ENCODE data around the gene RANBP2. TPM values are rescaled to one million over a fixed set of nuclear protein-coding genes. Genes with fewer than 3 reads are reported as not detected.
A peak's percentile ranks its signal among the peaks of the same experiment; 100 is the strongest.
"Not testable (repeated sequence)": the region's sequence is repeated elsewhere in the genome, so short reads cannot be mapped to it uniquely, and the experiment has no call there.

Gene RANBP2
- total and polyA plus RNA-seq, 2 experiments from 2014 or later = 12.9 to 47.8 TPM

DNA sequence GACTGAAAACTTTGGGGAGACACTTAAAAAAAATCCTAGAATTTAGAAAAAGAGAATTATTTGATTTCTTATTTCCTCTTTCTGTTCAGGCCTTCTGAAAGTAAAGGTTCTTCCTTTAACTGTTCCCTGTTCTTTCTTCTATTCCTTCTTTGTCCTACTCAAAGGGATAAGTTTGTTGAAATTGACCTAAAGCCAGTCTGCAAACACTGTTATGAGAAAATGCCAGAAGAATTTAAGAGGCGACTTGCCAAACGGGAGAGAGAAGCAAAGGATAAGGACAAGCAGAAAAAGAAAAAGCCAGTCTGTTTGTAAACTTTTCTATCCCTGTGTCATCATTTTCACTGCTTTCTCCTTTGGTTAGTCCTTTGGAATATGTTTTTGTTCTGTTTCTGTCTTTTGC, 38.5 kb upstream of the RANBP2 start:
- peaks cover 49% of the 10 kb centered on the region; the same call in 1 of the 2 replicates for H3F3A ChIP-seq (ENCODE audit: insufficient read depth)
- H3K9ac ChIP-seq; DNase-seq; H2AFZ ChIP-seq; H3K79me2 ChIP-seq (ENCODE audit: insufficient read depth); H3K4me2 ChIP-seq (ENCODE audit: unreplicated experiment); H3K27me3 ChIP-seq (replicated peaks; ENCODE audit: insufficient read depth); H4K20me1 ChIP-seq (ENCODE audit: insufficient read depth); in situ Hi-C loops (cut with MboI); H3K9me3 ChIP-seq (ENCODE audit: low read depth); H3K4me3 ChIP-seq; H3K9me2 ChIP-seq (ENCODE audit: insufficient read depth); H3K27ac ChIP-seq: not testable (repeated sequence)
- H3K36me3 ChIP-seq (ENCODE audit: low read depth) = peaks cover 40% of the 10 kb centered on the region
- WGBS, 2 experiments (ENCODE audit: low coverage in 1 of 2, low lambda C conversion rate in 2 of 2, missing lambda C conversion rate in 2 of 2) = no CpG with 5 or more reads among the region's 2 CpGs
- H3K4me1 ChIP-seq (ENCODE audit: insufficient read depth) = peaks cover 16% of the 10 kb centered on the region

DNA sequence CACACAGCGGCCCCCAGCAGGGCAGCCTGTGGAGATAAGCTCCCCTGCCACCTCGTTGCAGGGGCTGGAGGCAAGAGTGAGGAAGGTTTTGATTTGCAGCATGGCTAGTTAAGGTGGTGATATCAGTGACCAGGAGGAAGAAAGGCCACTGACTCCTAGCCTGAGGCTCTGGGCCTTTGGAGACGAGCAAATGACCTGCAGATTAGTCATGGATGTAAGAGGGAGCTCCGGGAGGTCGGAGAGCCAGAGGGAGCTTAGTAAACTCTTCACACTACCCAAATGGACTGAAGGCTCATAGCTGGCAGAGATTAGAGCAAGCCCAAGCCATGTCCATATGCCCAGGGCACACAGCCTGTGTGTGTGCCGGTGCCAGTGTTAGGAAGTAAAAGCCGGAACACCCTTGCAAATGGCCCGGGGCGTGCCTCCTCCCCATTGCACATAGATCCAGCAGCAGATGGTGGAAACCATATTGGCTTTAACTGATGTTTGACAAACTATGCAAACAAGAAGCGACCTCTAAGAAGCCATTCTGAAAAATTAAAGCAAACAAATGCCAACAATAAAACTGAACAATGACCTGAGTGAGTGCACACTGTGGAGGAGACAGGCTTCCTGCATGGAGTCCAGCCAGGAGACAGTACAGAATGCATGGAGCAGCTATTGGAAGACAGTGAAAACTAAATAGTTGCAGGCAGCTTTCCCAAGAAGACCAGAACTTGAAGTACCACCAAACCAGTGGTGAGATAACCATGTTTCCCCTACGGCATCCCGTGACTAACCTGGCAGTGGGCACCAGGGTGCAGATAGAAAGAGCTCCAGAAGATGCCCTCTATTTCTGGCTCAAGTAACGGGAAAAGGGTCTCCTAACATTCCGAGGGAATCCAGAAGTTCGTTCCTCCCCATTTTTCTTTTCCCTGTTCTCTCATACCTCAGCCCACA, 30.2 kb upstream of the RANBP2 start:
- not testable (repeated sequence) for H2AFZ ChIP-seq
- 51 to 57% methylated on average over 7 to 8 of the region's 15 CpGs for WGBS, 2 experiments (ENCODE audit: low coverage in 1 of 2, low lambda C conversion rate in 2 of 2, missing lambda C conversion rate in 2 of 2)

DNA sequence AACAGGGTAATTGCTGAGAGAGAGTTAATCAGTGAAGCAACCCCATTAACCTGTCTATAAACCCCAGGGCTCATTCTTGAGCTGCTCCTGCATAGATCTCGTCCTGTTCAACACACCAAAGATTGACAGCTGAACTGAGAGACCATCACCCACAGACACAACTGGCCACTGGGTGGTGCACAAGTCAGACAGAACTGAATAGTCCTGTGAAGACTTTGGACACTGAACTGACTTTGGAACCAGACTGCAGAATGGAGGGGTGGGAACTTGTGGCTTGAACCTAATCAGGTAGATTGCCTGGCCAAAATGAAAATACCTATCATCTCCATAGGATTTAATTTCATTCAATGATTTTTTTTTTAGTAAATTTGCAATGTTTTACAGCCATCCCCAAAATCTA, 29.3 kb upstream of the RANBP2 start:
- H3K4me1 ChIP-seq (ENCODE audit: insufficient read depth); in situ Hi-C loops (cut with MboI); H2AFZ ChIP-seq; H3K27me3 ChIP-seq (replicated peaks; ENCODE audit: insufficient read depth); H3K9ac ChIP-seq; H3K27ac ChIP-seq; H4K20me1 ChIP-seq (ENCODE audit: insufficient read depth); H3K4me2 ChIP-seq (ENCODE audit: unreplicated experiment); H3K9me2 ChIP-seq (ENCODE audit: insufficient read depth); H3K79me2 ChIP-seq (ENCODE audit: insufficient read depth); H3K4me3 ChIP-seq; H3K9me3 ChIP-seq (ENCODE audit: low read depth); DNase-seq: not testable (repeated sequence)
- WGBS, 2 experiments (ENCODE audit: low coverage in 1 of 2, low lambda C conversion rate in 2 of 2, missing lambda C conversion rate in 2 of 2) = no CpG with 5 or more reads among the region's 1 CpG
- H3K36me3 ChIP-seq (ENCODE audit: low read depth) = peaks cover 11% of the 10 kb centered on the region; the same call in 1 of the 2 replicates
- H3F3A ChIP-seq (ENCODE audit: insufficient read depth) = peaks cover 14% of the 10 kb centered on the region; the same call in 1 of the 2 replicates

More for the DNA sequence above, 30.2 kb upstream of the RANBP2 start:
- in situ Hi-C loops (cut with MboI); H3K9me2 ChIP-seq (ENCODE audit: insufficient read depth); H3K4me1 ChIP-seq (ENCODE audit: insufficient read depth); H3K9ac ChIP-seq; H3K27me3 ChIP-seq (replicated peaks; ENCODE audit: insufficient read depth); H4K20me1 ChIP-seq (ENCODE audit: insufficient read depth); H3K9me3 ChIP-seq (ENCODE audit: low read depth); H3K4me2 ChIP-seq (ENCODE audit: unreplicated experiment); H3K27ac ChIP-seq; H3K4me3 ChIP-seq; H3K79me2 ChIP-seq (ENCODE audit: insufficient read depth): not testable (repeated sequence)
- Histone ChIP-seq H3K36me3 (ENCODE audit: low read depth) (peaks cover 20% of the 10 kb centered on the region), H3F3A (ENCODE audit: insufficient read depth) (peaks cover 23% of the 10 kb centered on the region; the same call in 1 of the 2 replicates)
- DNase-seq = peak; percentile 53

DNA sequence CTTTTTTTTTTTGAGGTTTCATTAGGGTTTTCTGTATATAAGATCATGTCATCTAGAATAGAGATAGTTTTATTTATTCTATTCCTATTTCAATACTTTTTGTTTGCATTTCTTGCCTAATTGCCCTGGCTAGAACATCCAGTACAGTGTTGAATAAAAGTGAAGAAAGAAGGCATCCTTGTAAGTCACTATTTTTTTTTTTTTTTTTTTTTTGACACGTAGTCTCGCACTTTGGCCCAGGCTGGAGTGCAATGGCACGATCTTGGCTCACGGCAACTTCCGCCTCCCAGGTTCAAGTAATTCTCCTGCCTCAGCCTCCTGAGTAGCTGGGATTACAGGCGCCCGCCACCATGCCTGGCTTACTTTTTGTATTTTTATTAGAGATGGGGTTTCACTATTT, 27.8 kb upstream of the RANBP2 start:
- 98 to 99% methylated on average over 7 of the region's 7 CpGs for WGBS, 2 experiments (ENCODE audit: low coverage in 1 of 2, low lambda C conversion rate in 2 of 2, missing lambda C conversion rate in 2 of 2)
- Histone ChIP-seq H3K9me2 (ENCODE audit: insufficient read depth) (no peaks in the 10 kb centered on the region), H3K4me1 (ENCODE audit: insufficient read depth) (peaks cover 7% of the 10 kb centered on the region), H3K27ac (no peak overlapping the region), H2AFZ (no peak overlapping the region), H3K79me2 (ENCODE audit: insufficient read depth) (no peaks in the 10 kb centered on the region), H3K4me3 (no peak overlapping the region), H3K9ac (no peak overlapping the region), H3K9me3 (ENCODE audit: low read depth) (no peaks in the 10 kb centered on the region), H4K20me1 (ENCODE audit: insufficient read depth) (no peaks in the 10 kb centered on the region), H3K27me3 (replicated peaks; ENCODE audit: insufficient read depth) (no peaks in the 10 kb centered on the region), H3K4me2 (ENCODE audit: unreplicated experiment) (no peak overlapping the region), H3K36me3 (ENCODE audit: low read depth) (no peaks in the 10 kb centered on the region), H3F3A (ENCODE audit: insufficient read depth) (0 out of 2 replicates have a peak, but pooled peaks cover 4% of the 10 kb centered on the region)
- no peak for TF ChIP-seq EZH2phosphoT487 (IDR thresholded peaks at IDR 0.05; ENCODE audit: insufficient read depth, low read depth)
- TF ChIP-seq EZH2 (IDR thresholded peaks at IDR 0.05; ENCODE audit: insufficient read depth, poor library complexity, severe bottlenecking) = no peak
- no peak for DNase-seq
- in situ Hi-C loops (cut with MboI) = no loop called here

DNA sequence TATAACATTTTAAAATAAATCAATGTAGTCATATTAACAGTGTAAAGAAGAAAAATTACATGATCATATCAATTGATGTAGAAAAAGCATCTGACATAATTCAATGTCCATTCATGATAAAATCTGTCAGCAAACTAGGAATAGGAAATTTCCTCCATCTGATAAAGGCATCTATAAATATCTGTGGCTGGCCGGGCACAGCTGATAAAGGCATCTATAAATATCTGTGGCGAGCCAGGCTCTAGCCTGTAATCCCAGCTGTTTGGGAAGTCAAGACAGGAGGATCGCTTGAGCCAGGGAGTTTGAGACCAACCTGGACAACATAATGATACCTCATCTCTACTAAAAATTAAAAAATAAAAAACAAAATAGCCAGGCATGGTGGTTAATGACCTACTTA, 18.1 kb upstream of the RANBP2 start:
- Histone ChIP-seq H3K4me2 (ENCODE audit: unreplicated experiment) (no peak overlapping the region), H4K20me1 (ENCODE audit: insufficient read depth) (no peaks in the 10 kb centered on the region), H3K79me2 (ENCODE audit: insufficient read depth) (no peaks in the 10 kb centered on the region), H3K4me1 (ENCODE audit: insufficient read depth) (no peaks in the 10 kb centered on the region), H2AFZ (no peak overlapping the region), H3K36me3 (ENCODE audit: low read depth) (no peaks in the 10 kb centered on the region), H3K9me3 (ENCODE audit: low read depth) (no peaks in the 10 kb centered on the region), H3K4me3 (no peak overlapping the region), H3F3A (ENCODE audit: insufficient read depth) (no peaks in the 10 kb centered on the region), H3K27ac (no peak overlapping the region), H3K27me3 (replicated peaks; ENCODE audit: insufficient read depth) (no peaks in the 10 kb centered on the region), H3K9me2 (ENCODE audit: insufficient read depth) (no peaks in the 10 kb centered on the region), H3K9ac (no peak overlapping the region)
- in situ Hi-C loops (cut with MboI) = no loop called here
- WGBS, 2 experiments (ENCODE audit: low coverage in 1 of 2, low lambda C conversion rate in 2 of 2, missing lambda C conversion rate in 2 of 2) = 67 to 71% methylated on average over 3 of the region's 3 CpGs
- TF ChIP-seq EZH2phosphoT487 (IDR thresholded peaks at IDR 0.05; ENCODE audit: insufficient read depth, low read depth) (no peak), EZH2 (IDR thresholded peaks at IDR 0.05; ENCODE audit: insufficient read depth, poor library complexity, severe bottlenecking) (no peak)
- no peak for DNase-seq
